OCI-LY3 (cell line): ENCODE results near the gene ADAMTSL4.

Experiments
- CTCF ChIP-seq: fragments of 200-600, 300-600 bp; sonication (generic); IDR thresholded peaks from 2 replicates; pipeline ENCODE4 v1.5.1; 2014; ENCODE audit warnings: antibody characterized with exemption, low read length, low read depth
- EZH2phosphoT487 ChIP-seq: fragments of 200-600 bp; shearing (Covaris generic); IDR thresholded peaks from 2 replicates; pipeline ENCODE4 v1.6.1; 2018; ENCODE audit warnings: antibody characterized with exemption, mixed run types, low read depth

DNA sequence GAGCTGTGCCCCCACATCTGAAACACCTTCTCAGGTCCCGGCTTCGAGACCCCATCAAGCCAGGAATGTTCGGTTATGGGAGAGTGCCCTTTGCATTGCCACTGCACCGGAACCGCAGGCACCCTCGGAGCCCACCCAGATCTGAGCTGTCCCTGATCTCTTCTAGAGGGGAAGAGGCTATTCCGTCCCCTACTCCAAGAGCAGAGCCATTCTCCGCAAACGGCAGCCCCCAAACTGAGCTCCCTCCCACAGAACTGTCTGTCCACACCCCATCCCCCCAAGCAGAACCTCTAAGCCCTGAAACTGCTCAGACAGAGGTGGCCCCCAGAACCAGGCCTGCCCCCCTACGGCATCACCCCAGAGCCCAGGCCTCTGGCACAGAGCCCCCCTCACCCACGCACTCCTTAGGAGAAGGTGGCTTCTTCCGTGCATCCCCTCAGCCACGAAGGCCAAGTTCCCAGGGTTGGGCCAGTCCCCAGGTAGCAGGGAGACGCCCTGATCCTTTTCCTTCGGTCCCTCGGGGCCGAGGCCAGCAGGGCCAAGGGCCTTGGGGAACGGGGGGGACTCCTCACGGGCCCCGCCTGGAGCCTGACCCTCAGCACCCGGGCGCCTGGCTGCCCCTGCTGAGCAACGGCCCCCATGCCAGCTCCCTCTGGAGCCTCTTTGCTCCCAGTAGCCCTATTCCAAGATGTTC is 4.3 kb downstream of the ADAMTSL4 start:
- no peak for TF ChIP-seq EZH2phosphoT487
- no peak for TF ChIP-seq CTCF
